Stimulated activated CD4-positive, alpha-beta T cell treated with anti-CD3 and anti-CD28 coated beads, Interleukin-12 subunit alpha, Interleukin-12 subunit beta, amount 100 ng/mL, for 24 hours (primary cell): ENCODE results near the gene ZBTB7B.
"Not testable (repeated sequence)": the region's sequence is repeated elsewhere in the genome, so short reads cannot be mapped to it uniquely, and the experiment has no call there.

Experiments
- DNase-seq, 2 experiments: peaks; one replicate each; pipeline ENCODE4 v3.0.0-alpha.2; 2020; ENCODE audit warnings: low read depth in 2 of 2

The ZBTB7B gene

GRCh38 chr1:154968731-154969130, 33.9 kb upstream of the ZBTB7B start:
- no peak for DNase-seq

GRCh38 chr1:154969246-154969645, 33.4 kb upstream of the ZBTB7B start:
- DNase-seq = no peak

- no peak for DNase-seq
These were observed 32.6 kb upstream of the ZBTB7B start for GRCh38 chr1:154969860-154970452.

GRCh38 chr1:154970631-154971340, 31.8 kb upstream of the ZBTB7B start, which contains the start of gene SHC1:
SHC1 (minus strand) TSS chr1:154970747; CDS start chr1:154970526, 221 bp downstream.
- DNase-seq = peak in 1 of 2 experiments; percentile 30

GRCh38 chr1:154971341-154971998, 31.1 kb upstream of the ZBTB7B start:
- no peak for DNase-seq

GRCh38 chr1:154972213-154972516, 30.4 kb upstream of the ZBTB7B start:
- DNase-seq = no peak

- DNase-seq = no peak
These were observed 29.9 kb upstream of the ZBTB7B start for GRCh38 chr1:154972517-154973343.

GRCh38 chr1:154973344-154974101, 29.1 kb upstream of the ZBTB7B start:
- peak; percentile 78 to 98 for DNase-seq

- DNase-seq = peak; percentile 87 to 92
These were observed 28.3 kb upstream of the ZBTB7B start, which contains the start of gene CKS1B for GRCh38 chr1:154974102-154974807. CKS1B (plus strand) TSS chr1:154974681; CDS start chr1:154974746, 65 bp downstream.

GRCh38 chr1:154974808-154975408, 27.7 kb upstream of the ZBTB7B start:
- peak; percentile 91 to 92 for DNase-seq

- DNase-seq = peak in 1 of 2 experiments; percentile 58
These were observed 27.1 kb upstream of the ZBTB7B start for GRCh38 chr1:154975409-154976059.

GRCh38 chr1:154977762-154978161, 24.8 kb upstream of the ZBTB7B start:
- DNase-seq = not testable (repeated sequence)

- DNase-seq = no peak
These were observed 24.2 kb upstream of the ZBTB7B start for GRCh38 chr1:154978360-154978759.

- no peak for DNase-seq
These were observed 20.3 kb upstream of the ZBTB7B start for GRCh38 chr1:154982341-154982740.

GRCh38 chr1:154982897-154983648, 19.5 kb upstream of the ZBTB7B start, which contains the start of gene FLAD1:
FLAD1 (plus strand) TSS chr1:154983344; CDS start chr1:154983695, 351 bp downstream.
- DNase-seq = peak; percentile 93 to 96

- no peak for DNase-seq
These were observed 18.7 kb upstream of the ZBTB7B start for GRCh38 chr1:154983776-154984466.

GRCh38 chr1:154986736-154987135, 15.9 kb upstream of the ZBTB7B start:
- DNase-seq = not testable (repeated sequence)

- no peak for DNase-seq
These were observed 15.3 kb upstream of the ZBTB7B start for GRCh38 chr1:154987326-154987725.
